Gastrocnemius medialis (tissue), 4 donors: Measurements from ENCODE around the gene ROBO1.

Experiments used
- POLR2A ChIP-seq, 2 donors: fragments of 450-650 bp; IDR thresholded peaks; one replicate each; pipeline ENCODE4 v1.6.1; 2017; ENCODE audit warnings: antibody characterized with exemption in 2 of 2, mild to moderate bottlenecking in 2 of 2, moderate library complexity in 2 of 2
- TF ChIP-seq, protein P1 (sequence below), 5 experiments: fragments of 450-650 bp in 3 of 5; fragments of 200-600 bp in 2 of 5; sonication (generic) in 2 of 5; IDR thresholded peaks in 4 of 5; conservative IDR thresholded peaks in 1 of 5; 1 replicate in 4 of 5; 2 replicates in 1 of 5; pipeline ENCODE4 v1.5.1; 2016 to 2019; ENCODE audit warnings: antibody characterized with exemption in 5 of 5, mild to moderate bottlenecking in 3 of 5, moderate library complexity in 3 of 5

DNA sequence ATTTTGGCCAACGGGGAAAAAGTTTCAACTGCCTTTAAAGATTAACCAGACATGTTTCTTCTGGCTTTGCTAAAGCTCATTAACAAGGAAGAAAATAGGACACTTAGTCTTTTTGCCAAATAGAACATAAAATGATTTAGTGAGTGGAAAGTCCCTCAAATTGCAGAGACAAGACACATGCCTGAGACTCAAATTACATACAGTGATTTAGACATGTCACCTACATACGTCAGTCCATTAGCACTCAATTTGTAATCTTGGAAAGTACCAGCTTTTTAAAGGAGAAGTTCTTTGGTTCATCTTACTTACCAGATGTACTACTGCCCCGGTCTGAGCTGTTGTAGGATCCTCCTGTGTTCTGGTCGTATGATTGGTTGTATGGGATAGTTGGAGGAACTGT lies 1134.2 kb downstream of the ROBO1 start:
- TF ChIP-seq, protein P1, sequence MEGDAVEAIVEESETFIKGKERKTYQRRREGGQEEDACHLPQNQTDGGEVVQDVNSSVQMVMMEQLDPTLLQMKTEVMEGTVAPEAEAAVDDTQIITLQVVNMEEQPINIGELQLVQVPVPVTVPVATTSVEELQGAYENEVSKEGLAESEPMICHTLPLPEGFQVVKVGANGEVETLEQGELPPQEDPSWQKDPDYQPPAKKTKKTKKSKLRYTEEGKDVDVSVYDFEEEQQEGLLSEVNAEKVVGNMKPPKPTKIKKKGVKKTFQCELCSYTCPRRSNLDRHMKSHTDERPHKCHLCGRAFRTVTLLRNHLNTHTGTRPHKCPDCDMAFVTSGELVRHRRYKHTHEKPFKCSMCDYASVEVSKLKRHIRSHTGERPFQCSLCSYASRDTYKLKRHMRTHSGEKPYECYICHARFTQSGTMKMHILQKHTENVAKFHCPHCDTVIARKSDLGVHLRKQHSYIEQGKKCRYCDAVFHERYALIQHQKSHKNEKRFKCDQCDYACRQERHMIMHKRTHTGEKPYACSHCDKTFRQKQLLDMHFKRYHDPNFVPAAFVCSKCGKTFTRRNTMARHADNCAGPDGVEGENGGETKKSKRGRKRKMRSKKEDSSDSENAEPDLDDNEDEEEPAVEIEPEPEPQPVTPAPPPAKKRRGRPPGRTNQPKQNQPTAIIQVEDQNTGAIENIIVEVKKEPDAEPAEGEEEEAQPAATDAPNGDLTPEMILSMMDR (IDR thresholded peaks at IDR 0.05 in 4 of 5, conservative IDR thresholded peaks at IDR 0.05 in 1 of 5) = no peak
- TF ChIP-seq POLR2A (IDR thresholded peaks at IDR 0.05) = no peak
